Measurements from ENCODE around the gene PICALM.

Gene PICALM

DNA sequence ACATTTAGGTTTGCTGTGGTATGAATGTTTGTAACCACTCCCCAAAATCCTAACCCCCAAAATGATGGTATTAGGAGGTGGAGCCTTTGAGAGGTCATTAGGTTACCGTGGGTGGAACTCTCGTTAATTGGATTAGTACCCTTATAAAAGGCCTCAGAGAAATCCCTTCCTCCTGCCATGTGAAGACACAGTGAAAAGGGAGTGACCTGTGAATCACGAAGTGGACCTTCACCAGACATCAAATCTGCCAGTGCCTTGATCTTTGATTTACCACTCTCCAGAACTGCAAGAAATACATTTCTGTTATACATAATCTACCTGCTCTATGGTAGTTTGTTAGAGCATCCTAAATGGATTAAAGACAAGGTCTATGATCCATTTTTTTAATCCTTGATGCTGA, 12.6 kb upstream of the PICALM start:
- no peak for DNase-seq (ENCODE audit: low spot score)

DNA sequence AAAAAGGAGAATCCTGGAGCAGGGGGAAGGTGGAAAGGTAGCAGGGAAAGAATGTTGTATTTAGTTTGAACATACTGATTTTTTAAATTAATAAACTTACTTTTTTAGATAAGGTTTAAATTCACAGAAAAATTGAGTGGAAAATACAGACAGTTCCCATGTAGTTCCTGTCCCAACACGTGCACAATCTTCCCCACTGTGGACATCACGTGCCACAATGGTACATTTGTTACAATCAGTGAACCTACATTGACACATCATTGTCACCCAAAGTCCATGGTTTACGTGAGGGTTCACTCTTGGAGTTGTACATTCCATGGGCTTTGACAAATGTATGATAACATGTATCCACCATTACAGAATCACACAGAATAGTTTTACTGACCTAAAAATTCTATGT, 10.5 kb upstream of the PICALM start:
- DNase-seq (ENCODE audit: low spot score): no peak

DNA sequence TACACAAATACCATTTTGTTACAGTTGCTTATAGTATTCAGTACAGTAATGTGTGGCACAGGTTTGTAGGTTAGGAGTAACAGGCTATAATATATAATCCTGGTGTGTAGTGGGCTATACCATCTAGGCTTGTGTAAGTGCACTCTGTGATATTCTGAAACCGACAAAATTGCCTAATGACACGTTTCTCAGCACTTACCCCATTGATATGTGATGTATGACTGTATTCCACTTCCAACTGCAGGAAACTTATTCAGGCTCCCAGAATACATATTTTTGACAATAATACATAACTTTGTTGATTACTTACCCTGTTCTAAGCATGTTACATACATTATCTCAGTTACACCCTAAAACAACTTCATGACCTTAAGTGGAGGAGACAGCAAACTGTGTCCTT, 5.1 kb upstream of the PICALM start:
- no peak for DNase-seq (ENCODE audit: low spot score)

DNA sequence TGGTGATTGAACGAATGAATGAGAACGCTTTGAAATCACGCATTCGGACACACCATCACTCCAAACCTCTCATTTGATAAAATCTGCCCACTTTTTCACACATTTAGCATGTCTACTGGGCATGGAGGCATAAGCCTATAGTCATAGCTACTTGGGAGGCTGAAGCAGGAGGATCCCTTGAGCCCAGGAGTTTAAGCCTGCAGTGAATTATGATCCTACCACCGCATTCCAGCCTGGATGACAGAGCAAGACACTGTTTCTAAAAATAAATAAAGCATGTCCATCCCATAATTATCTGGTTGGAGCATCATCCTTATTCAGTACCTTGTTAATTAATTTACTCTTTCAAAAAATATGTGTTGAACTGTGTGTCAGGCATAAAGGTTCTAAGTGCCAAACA, 3.3 kb upstream of the PICALM start:
- DNase-seq (ENCODE audit: low spot score): no peak

DNA sequence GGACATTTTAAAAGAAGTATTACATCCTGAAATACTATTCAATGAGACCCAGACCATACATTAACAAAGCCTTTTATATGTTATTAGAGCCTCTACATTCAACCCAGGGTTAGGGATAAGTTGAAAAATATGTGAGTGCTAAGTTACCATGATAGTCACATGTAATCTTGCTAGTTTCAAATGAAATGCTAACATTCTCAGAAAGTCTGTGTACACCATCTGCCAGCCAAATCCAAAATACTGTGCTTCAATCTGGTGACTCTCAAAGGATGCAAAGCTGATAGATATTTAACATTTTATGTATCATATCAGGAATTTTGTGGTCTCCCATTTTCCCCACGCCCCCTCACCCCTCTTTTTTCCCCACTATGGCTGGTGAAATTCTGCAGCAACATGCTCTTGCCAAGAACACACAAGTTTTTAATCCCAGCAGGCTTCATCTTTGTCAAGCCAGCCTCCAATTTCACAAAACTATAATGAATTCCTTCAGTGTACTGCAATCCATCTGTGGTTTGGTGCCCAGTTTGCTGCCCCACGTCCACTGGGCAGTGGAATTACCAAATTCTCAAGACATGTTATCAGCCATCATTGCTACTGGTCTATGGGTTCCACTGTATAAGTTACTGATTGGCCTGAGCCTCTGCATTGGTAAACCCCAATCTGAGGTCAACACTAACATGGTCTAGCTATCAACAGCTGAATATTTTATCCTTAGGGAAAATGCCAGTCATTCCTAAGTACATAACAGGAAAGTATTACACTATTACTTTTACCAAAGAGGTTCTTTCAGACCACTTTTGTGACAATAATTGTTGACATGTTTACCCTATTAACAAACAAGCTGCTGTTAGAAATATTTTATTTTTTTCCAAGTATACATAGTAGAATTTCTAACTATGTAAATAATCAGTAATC, 1.5 kb upstream of the PICALM start:
- no peak for DNase-seq (ENCODE audit: low spot score)

DNA sequence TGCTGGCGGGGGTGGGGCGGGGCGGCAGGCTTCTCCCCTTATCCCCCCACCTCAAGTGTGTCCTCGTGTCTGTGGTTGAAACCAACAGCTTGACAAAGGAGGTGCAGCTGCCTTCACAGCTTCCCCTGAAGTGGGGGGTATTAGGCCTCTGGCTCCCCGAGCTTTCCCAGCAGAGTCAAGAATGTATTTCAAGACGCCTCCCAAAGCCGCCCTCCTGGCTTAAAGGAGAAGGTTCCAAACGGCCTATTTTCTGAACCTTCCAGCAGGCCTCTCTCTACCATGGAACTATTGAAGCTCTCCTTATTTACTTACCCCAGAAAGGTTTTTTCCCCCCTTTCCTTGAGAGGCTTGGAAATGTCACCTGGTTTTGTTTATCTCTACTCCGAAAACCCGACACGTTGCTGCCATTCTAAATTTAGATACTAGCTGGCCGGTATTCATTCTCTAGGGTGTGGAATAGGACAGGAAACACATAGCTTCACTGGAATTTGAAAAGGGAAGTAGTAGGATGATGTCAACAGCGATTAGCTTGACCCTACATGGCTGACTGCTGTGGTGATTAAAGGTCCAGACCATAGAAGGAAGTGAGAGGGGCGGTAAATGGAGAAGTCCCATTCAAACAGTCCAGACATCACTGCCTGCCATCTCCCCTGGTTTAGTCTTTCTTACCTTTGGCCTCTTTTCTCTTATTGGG, 671 bp upstream of the PICALM start:
- no peak for DNase-seq (ENCODE audit: low spot score)

DNA sequence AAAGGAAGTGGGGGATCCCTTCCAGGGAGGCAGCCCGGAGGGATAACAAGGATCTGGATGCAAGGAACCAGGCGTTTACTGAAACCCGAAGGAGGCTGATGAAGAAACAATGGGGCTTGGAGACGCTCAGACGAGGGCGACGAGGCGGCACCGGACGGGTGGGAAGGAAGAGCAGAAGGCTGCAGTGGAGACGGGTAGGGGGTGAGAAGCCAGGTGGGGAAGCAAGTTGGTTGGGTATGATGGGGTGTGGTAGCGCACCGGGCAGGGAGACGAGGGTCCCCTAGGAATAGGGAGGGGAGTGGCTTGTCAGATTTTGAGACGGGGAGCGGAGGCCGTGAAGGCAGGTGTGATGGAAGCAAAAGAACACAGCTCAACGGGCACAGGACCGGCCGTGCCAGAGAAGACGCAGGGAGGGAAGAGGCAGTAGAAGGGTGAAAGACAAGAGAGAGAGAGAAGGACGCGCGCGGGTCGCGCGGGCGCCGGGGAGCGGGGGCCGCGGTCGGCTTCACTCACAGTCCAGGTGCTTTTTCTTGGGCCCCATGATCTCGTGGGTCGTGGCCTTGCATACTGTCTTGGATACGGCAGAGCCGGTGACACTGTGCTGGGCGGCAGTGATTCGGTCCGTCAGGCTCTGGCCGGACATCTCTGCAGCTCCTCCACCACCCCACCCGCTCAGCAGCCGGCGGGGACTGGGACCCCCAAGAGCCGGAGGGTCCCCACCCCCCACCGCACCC, 579 bp downstream of the PICALM start:
- DNase-seq (ENCODE audit: low spot score): peak; percentile 67

DNA sequence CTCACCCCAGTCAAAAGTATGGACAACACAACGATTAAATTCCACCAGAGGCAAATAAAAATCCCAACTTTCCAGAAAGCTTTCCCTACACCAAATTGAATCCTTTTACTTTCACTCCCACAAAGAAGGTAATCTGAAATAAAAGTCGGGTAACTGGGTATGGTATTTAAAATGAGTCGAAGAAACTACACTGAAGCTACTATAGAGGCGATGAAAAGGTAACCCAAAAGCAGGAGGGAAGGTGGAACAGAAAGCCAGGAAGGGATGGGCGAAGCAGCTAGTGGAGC, 1.1 kb downstream of the PICALM start:
- DNase-seq (ENCODE audit: low spot score): no peak

DNA sequence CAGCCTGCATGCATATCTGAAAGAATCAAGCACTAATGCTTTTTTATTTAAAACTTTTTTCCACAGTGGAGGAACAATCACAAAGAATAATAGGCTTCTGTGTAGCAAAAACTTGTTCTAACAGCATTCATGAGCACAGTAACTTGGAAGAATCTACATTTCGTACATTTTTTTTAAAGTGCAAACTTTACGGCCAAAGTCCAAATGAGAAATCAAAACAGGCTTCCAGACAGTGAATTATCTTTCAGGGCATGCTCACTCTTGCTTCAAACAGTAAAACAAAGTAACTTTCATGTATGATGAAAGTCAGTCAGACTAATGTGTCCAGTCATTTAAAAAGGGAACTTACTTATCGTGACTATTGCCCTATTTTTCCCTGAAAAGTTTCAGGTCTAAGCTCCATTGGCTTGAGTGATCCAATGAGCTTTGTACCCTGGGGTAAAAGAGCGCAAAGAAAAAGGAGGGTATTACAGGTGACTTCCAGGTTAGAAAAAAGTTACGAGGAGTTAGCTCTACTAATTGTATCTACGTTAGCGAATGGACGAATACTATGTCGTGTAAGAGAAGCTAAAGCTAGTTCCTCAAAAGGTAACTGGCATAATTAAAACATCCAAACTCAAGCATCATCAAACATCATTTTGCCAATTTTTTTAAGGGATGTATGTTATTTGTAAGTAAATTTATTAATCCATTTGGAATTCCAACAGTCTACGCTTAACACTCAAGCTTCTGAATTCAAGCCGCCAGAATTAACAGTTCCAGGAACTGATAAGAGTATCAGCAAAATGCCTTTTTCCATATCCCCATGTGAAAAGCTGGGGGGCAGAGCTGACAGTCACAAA, 1.7 kb downstream of the PICALM start:
- DNase-seq (ENCODE audit: low spot score): peak; percentile 68

DNA sequence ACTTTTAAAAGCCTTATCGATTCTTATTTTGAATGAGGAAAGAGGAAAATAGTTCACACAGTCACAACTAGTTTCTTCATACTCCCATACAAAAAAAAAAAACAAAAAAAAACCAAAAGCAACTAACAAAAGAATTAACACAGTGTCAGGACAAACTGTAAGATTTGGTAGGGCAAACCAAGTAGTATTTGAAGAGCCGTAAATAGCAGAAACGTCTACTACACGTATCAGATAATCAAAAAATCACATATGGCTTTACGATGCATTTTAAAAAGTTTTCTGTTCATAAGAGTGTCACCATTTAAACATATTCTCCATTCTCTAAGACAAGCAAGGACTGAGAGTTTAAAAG, 2.3 kb downstream of the PICALM start:
- DNase-seq (ENCODE audit: low spot score): peak; percentile 50

DNA sequence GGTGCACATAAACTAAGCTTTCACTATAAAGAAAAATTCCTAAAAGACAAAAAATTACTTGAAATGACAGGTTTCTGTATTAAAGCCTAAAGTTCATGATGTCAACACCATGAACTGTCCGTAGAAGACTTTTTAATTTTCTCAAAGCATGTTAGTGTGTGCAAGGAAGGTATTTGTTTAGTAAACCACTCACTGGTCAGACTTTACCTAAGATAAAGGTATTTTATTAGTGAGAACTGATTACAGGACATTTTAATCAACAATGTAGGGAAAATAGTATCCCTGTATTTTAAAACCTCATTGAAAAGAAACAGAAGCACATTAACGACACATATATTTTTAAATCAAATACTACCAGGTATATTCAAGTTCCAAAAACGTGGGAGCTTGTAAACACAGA, 2.9 kb downstream of the PICALM start:
- DNase-seq (ENCODE audit: low spot score): no peak

DNA sequence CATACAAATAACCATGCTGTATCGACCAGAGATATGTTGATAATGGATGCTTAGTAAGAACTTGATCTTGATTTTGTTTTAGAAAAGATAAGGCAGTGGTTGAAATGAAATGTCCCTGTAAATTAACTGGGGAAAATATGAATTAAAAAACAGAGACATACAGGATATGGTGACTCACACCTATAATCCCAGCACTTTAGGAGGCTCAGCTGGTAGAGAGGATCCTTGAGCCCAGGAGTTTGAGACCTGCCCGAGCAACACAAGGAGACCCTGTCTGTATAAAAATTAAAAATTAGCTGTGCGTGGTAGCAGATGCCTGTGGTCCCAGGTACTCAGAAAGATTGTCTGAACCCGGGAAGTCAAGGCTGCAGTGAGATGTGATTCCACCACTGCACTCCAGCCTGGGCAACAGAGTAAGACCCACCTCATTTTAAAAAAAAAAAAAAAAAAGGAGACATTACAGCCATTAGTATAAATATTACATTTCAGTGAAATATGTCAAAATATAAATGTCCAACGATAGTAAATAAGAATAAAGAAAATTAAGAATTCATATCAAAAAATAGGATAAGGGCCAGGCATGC, 4.6 kb downstream of the PICALM start:
- DNase-seq (ENCODE audit: low spot score): peak; percentile 52

DNA sequence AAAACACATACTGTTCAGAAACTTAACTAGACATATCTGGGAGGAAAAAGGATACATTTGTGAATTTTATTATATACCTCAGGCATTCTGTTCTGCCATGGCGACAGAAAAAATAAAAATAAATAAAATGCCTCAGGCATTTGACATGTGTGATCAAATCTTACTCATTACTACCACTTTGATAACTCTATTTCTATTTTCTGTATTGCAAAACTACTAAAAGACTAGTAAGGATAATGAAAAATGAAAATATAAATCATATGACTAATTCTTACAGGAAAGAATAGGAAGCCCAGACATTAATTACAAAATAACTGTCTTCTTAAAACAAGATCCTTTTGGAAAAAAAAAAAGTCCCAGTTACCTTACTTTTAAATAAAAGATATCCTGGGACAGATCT, 5.3 kb downstream of the PICALM start:
- DNase-seq (ENCODE audit: low spot score): no peak

DNA sequence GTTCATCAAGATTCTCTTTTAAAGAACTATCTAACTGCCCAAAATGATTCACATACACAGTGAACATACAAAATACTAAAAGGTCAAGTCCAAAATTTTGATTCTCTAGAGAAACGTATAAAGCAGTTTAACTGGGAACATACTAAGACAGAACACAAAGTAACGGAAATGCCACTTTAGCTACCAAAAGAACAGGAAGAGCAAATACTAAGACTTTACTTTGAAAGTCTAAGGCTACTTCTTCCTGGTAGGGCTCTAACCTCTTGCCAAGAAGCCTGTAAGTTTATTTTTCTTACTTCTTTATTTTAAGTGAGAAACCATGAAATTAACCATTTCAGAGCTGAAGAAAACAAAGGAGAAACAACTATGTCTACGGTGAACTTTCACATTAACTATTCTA, 6.2 kb downstream of the PICALM start:
- no peak for DNase-seq (ENCODE audit: low spot score)

DNA sequence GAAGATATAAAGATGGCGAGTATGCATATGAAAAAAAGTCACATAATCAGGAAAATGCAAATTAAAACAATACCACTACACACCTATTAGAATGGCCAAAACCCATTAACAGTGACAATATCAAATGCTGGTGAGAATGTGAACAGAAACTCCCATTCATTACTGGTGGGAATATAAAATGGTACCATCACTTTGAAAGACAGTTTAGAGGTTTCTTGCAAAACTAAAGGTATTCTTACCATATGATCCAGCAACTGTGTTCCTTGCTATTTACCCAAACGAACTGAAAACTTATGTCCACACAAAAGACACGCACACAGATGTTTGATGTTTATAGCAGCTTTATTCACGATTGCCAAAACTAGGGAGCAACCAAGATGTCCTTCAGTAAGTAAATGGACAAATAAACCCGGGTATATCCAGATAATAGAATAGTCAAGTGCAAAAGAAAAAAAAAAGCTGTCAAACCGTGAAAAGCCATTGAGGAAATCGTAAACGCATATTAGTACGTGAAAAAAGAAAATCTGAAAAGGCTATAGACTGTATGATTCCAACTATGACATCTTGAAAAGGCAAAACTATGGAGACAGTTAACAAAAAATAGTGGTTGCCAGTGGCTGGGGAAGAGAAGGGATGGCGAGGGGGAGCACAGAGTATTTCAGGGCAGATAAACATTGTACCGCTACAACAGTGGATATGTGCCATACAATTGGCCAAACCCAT, 7.2 kb downstream of the PICALM start:
- DNase-seq (ENCODE audit: low spot score): no peak

DNA sequence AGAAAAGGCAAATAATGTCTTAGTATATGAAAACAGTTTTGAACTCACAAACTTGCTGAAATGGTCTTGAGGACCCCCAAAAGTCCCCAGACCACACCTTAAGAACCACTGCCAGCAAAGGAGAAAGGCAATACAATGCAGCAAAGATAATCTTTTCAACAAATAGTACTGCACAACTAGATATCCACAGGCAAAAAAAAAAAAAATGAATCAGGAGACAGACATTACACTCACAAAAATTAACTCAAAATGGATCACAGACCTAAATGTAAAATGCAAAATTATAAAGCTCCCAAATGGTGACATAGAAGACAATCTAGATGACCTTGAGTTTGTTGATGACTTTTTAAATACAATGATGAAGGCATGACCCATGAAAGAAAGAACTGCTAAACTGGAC, 8.3 kb downstream of the PICALM start:
- DNase-seq (ENCODE audit: low spot score): no peak

DNA sequence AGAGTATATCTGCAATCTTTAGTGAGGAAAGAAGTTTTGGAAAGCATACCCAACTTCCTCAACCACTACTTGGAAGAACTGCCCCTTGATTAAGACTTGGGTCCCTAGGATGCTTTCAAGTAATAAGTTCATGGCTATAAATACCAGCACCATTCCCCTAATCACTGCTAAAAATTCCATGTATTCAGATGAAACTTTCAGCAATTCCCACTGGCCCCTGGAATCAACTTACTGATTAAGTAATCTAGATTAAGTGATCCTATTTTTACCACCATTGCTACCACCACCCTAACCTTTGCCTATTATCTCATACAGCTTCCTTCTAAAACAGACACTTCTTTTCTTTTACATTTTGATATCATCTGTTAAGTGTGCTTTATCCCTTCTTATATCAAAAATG, 10.5 kb downstream of the PICALM start:
- DNase-seq (ENCODE audit: low spot score): no peak

DNA sequence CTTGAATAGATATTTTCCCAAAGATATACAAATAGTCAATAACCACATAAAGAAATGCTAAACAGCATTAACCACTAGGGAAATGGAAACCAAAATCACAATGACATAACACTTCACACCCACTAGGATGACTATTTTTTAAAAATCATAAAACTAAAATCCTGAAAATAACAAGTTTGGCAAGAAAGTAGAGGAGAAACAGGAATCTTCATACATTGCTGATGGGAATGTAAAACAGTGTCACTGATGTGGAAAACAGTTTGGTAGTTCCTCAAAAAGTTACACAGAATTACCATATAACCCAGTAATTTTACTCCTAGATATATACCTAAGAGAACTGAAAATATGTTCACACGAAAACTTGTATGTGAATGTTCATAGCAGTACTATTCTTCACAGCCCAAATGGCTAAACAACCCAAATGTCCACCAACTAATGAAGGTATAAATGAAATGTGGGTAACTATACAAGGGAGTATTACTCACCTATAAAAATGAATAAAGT, 12.5 kb downstream of the PICALM start:
- no peak for DNase-seq (ENCODE audit: low spot score)

DNA sequence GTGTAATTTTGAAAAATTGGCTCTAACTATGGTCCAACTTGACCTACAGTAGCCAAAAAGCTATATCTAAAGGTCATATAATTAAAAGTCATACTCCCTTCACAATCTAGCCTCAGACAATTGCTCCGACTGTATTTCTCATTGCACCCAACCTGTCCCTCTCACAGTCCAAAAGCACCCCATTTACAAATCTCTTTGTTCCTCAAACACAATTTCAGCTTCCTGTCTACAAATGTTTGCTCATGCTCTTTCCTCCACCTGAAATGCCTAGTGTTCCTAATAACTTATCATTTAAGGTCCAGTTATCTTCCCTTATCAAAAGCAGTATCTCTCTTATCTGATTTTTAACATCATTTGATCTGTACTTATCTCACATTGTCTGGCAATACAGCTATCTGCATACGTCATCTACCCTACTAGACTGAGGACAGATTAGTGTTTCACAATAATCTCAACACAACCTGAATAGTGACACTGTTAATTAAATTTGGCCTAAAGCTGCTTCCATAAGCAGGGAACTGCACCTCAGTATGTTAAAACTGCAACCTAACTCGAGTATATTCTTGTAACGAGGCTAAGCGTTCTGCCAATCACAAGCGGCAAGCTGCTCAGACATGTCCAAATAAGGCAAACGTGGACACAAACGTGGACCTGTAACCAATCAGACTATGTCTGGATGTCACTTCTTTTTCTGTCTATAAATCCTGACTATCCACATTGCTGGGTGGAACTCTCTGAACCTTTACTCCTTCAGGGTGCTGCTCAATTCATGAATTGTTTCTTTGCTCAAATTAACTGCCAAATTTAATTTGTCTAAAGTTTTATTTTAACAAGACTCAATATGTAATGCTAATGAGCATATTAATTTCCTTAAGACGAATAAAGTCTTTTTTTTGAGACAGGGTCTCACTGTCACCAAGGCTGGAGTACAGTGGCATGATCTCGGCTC, 15.9 kb downstream of the PICALM start:
- DNase-seq (ENCODE audit: low spot score): no peak

DNA sequence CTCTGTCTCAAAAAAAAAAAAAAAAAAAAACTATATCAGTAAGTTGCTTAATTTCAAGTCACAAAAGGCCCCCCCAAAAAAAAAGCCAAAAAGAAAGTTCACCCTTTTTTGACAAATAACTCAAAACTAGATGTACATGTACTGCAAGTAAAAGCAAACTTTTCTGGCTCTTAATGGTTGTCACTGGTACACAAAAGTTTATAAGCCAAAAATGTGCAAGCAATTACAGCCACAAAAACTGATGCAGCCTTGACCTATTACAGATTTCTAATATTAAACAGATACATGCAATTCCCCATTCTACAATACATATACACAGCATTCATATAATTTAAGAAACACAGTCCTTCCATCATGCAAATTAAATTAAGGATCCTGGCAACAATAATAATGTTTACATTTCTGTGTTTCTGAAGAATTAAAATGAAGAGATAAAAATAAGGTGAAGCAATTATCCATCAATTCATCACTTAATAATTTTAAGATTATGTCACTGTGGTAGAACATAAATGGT, 18.6 kb downstream of the PICALM start:
- DNase-seq (ENCODE audit: low spot score): no peak

Measured in hematopoietic multipotent progenitor cell treated with erythropoietin and hydrocortisone succinate and interleukin-3 and kit ligand, for 17 days (in vitro differentiated cells).